ENCODE data around the gene HMCN1.

- no peak for TF ChIP-seq CTCF (conservative IDR thresholded peaks at IDR 0.05 in 1 of 2, IDR thresholded peaks at IDR 0.05 in 1 of 2; ENCODE audit: low read depth in 1 of 2, low read length in 2 of 2)
- no peak for TF ChIP-seq EZH2 (IDR thresholded peaks at IDR 0.05; ENCODE audit: low read length, missing control alignments)
Observed at GRCh38 chr1:185936641-185937040, 202.4 kb downstream of the HMCN1 start.
